PC-3 (cell line): Measurements from ENCODE around the gene NUP93. TPM values are rescaled to one million over a fixed set of nuclear protein-coding genes. Genes with fewer than 3 reads are reported as not detected.

Experiments used
- ATAC-seq: fragments of 200-7000 bp; cut with Tn5 transposase; 2 replicates; pipeline ENCODE4 v1.9.1; 2020; ENCODE audit warnings: mild to moderate bottlenecking, moderate library complexity
- BruUV-seq: library from RNA; stranded (reverse); fragments of 400-500 nt; replicated peaks from 2 replicates; lab custom pipeline; 2021; lab: Mats Ljungman, UMichigan
- CTCF ChIA-PET: fragments of 300-600 bp; sonication (Branson Sonifier 250); formaldehyde crosslinking; loops from one replicate; lab custom pipeline; 2022; ENCODE audit warnings: antibody characterized with exemption; lab: Charles Lee
- POLR2A ChIA-PET: fragments of 300-600 bp; sonication (Branson Sonifier 250); formaldehyde crosslinking; loops from one replicate; lab custom pipeline; 2022; ENCODE audit warnings: antibody characterized with exemption; ENCODE audit not compliant: unreplicated experiment; lab: Charles Lee
- DNase-seq: peaks from one replicate; pipeline ENCODE4 v3.0.0-alpha.2; 2015
- H2AFZ ChIP-seq: fragments of 300-600 bp; sonication (generic); 2 replicates; pipeline ENCODE4 v1.6.0; 2016; ENCODE audit warnings: antibody characterized with exemption, low read length
- H3F3A ChIP-seq: fragments of 300-600 bp; sonication (generic); one replicate; pipeline ENCODE4 v1.6.0; 2017; ENCODE audit warnings: antibody characterized with exemption, low read length, control low read depth, mild to moderate bottlenecking; ENCODE audit not compliant: unreplicated experiment
- H3K27ac ChIP-seq: fragments of 300-600 bp; sonication (generic); 2 replicates; pipeline ENCODE4 v1.5.1; 2016; ENCODE audit warnings: mild to moderate bottlenecking, low read length
- H3K27me3 ChIP-seq: fragments of 300-600 bp; sonication (generic); 2 replicates; pipeline ENCODE4 v1.6.1; 2016; ENCODE audit warnings: low read length, mixed read lengths
- H3K36me3 ChIP-seq: fragments of 300-600 bp; sonication (generic); 2 replicates; pipeline ENCODE4 v1.6.1; 2016; ENCODE audit warnings: low read depth, mixed run types, low read length, mixed read lengths
- H3K4me1 ChIP-seq: fragments of 300-600 bp; sonication (generic); 2 replicates; pipeline ENCODE4 v1.5.1; 2016; ENCODE audit warnings: low read length; ENCODE audit not compliant: insufficient read depth
- H3K4me2 ChIP-seq: fragments of 300-600 bp; sonication (generic); 2 replicates; pipeline ENCODE4 v1.6.0; 2016; ENCODE audit warnings: low read length
- H3K4me3 ChIP-seq: fragments of 300-600 bp; sonication (generic); 2 replicates; pipeline ENCODE4 v1.5.1; 2016; ENCODE audit warnings: mild to moderate bottlenecking, low read length, mixed read lengths
- H3K79me2 ChIP-seq: fragments of 300-600 bp; sonication (generic); 2 replicates; pipeline ENCODE4 v1.6.1; 2017; ENCODE audit warnings: low read length, mixed read lengths
- H3K9ac ChIP-seq: fragments of 300-600 bp; sonication (generic); 2 replicates; pipeline ENCODE4 v1.6.0; 2016; ENCODE audit warnings: mild to moderate bottlenecking, low read length
- H3K9me2 ChIP-seq: fragments of 300-600 bp; sonication (generic); replicated peaks from 2 replicates; pipeline ENCODE4 v1.6.1; 2016; ENCODE audit warnings: mixed run types, low read length, mixed read lengths
- H3K9me3 ChIP-seq: fragments of 300-600 bp; sonication (generic); 2 replicates; pipeline ENCODE4 v1.6.1; 2016; ENCODE audit warnings: low read length, mixed read lengths
- H4K20me1 ChIP-seq: fragments of 300-600 bp; sonication (generic); 2 replicates; pipeline ENCODE4 v1.6.1; 2016; ENCODE audit warnings: low read length, mixed read lengths
- EZH2 ChIP-seq: fragments of 300-600 bp; sonication (generic); IDR thresholded peaks from one replicate; pipeline ENCODE4 v1.6.1; 2017; ENCODE audit warnings: antibody characterized with exemption, mild to moderate bottlenecking, low read length; ENCODE audit not compliant: unreplicated experiment
- EZH2phosphoT487 ChIP-seq: fragments of 300-600 bp; sonication (generic); IDR thresholded peaks from 2 replicates; pipeline ENCODE4 v1.6.1; 2018; ENCODE audit warnings: mild to moderate bottlenecking, antibody characterized with exemption, low read length, borderline replicate concordance
- intact Hi-C: fragments of 100-400 bp; cut with micrococcal nuclease; formaldehyde crosslinking; loops from 2 replicates; pipeline ENCODE4 v1.9.0; 2023
- total RNA-seq: library from RNA; depleted of rRNA; stranded (reverse); fragments of >200 nt; gene quantifications from 2 replicates; pipeline ENCODE4 v1.2.3, GENCODE V29; 2014
- TF ChIP-seq, protein P1 (sequence below): fragments of 300-600 bp; sonication (generic); conservative IDR thresholded peaks from 2 replicates; pipeline ENCODE4 v1.5.1; 2017; ENCODE audit warnings: antibody characterized with exemption, low read depth, mild to moderate bottlenecking, low read length

The NUP93 gene
- total RNA-seq, 1 experiment from 2014 or later = 98.6 TPM

GRCh38 chr16:56817938-56818337 lies 88.0 kb downstream of the NUP93 start:
- Histone ChIP-seq H3K79me2 (no peaks in the 10 kb centered on the region; the same call in 1 of the 2 replicates), H3K36me3 (no peaks in the 10 kb centered on the region; the same call in 1 of the 2 replicates), H4K20me1 (no peaks in the 10 kb centered on the region), H3K27me3 (no peaks in the 10 kb centered on the region), H3K4me2 (no peak overlapping the region), H3K4me1 (peaks cover 6% of the 10 kb centered on the region), H3K9me2 (no peaks in the 10 kb centered on the region), H3F3A (no peaks in the 10 kb centered on the region), H3K4me3 (no peak overlapping the region), H2AFZ (no peak overlapping the region), H3K9me3 (no peaks in the 10 kb centered on the region), H3K9ac (no peak overlapping the region), H3K27ac (no peak overlapping the region)
- ChIA-PET CTCF (no interaction called here), POLR2A (interaction anchor here (0.6 kb wide), 1 partner anchor 12 kb away, joined by 3 read pairs; no protein-coding TSS in a partner anchor)
- intact Hi-C loops = no loop called here
- TF ChIP-seq, protein P1, sequence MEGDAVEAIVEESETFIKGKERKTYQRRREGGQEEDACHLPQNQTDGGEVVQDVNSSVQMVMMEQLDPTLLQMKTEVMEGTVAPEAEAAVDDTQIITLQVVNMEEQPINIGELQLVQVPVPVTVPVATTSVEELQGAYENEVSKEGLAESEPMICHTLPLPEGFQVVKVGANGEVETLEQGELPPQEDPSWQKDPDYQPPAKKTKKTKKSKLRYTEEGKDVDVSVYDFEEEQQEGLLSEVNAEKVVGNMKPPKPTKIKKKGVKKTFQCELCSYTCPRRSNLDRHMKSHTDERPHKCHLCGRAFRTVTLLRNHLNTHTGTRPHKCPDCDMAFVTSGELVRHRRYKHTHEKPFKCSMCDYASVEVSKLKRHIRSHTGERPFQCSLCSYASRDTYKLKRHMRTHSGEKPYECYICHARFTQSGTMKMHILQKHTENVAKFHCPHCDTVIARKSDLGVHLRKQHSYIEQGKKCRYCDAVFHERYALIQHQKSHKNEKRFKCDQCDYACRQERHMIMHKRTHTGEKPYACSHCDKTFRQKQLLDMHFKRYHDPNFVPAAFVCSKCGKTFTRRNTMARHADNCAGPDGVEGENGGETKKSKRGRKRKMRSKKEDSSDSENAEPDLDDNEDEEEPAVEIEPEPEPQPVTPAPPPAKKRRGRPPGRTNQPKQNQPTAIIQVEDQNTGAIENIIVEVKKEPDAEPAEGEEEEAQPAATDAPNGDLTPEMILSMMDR = no peak
- TF ChIP-seq EZH2 (no peak), EZH2phosphoT487 (no peak)
- ATAC-seq (no peak), DNase-seq (no peak)
- BruUV-seq = no TSS peak

GRCh38 chr16:56823081-56823733 lies 93.3 kb downstream of the NUP93 start:
- TF ChIP-seq, protein P1 = no peak
- TF ChIP-seq EZH2 = no peak
- TF ChIP-seq EZH2phosphoT487 = no peak
- intact Hi-C loops = no loop called here
- H3K36me3 ChIP-seq = peaks cover 11% of the 10 kb centered on the region; the same call in 1 of the 2 replicates
- CTCF ChIA-PET = no interaction called here
- no peak for ATAC-seq
- DNase-seq = no peak
- H3K9ac ChIP-seq = no peak overlapping the region
- H3K27me3 ChIP-seq = no peaks in the 10 kb centered on the region
- no peaks in the 10 kb centered on the region for H3K79me2 ChIP-seq
- POLR2A ChIA-PET = no interaction called here
- H3K4me2 ChIP-seq = no peak overlapping the region
- no TSS peak for BruUV-seq
- H4K20me1 ChIP-seq = no peaks in the 10 kb centered on the region
- H3K4me3 ChIP-seq = no peak overlapping the region
- no peaks in the 10 kb centered on the region for H3F3A ChIP-seq
- H3K9me3 ChIP-seq = no peaks in the 10 kb centered on the region
- H3K9me2 ChIP-seq = no peaks in the 10 kb centered on the region
- H3K27ac ChIP-seq = no peak overlapping the region
- H3K4me1 ChIP-seq = no peaks in the 10 kb centered on the region
- H2AFZ ChIP-seq = no peak overlapping the region

DNA sequence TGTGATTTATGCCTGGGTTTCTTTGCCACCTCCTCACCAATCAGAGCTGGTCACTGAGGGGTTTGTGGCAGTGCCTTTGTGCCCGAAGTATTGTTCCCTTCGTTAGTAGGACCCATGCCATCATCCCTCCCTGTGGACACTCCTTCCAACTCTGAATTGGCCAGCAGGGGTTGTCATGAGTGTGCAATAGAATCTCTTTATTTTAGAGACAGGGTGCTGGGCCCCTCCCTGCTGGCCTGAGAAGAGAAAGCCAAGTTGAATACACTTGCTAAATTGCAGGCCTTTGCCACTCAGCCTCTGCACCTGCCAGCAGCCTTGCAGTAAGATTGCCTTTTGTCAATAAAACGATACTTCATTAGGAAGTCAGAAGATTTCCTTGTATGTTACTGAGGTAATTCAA lies 94.4 kb downstream of the NUP93 start:
- BruUV-seq = no TSS peak
- H3K79me2 ChIP-seq = no peaks in the 10 kb centered on the region
- no peak overlapping the region for H3K9ac ChIP-seq
- no peak overlapping the region for H3K4me2 ChIP-seq
- H4K20me1 ChIP-seq = no peaks in the 10 kb centered on the region
- no peak overlapping the region for H3K27ac ChIP-seq
- H3K4me1 ChIP-seq = no peaks in the 10 kb centered on the region
- H3K27me3 ChIP-seq = no peaks in the 10 kb centered on the region
- ATAC-seq (peak; percentile 57), DNase-seq (no peak)
- H2AFZ ChIP-seq = no peak overlapping the region
- no peaks in the 10 kb centered on the region for H3K9me3 ChIP-seq
- H3K4me3 ChIP-seq = no peak overlapping the region
- peaks cover 16% of the 10 kb centered on the region; the same call in 1 of the 2 replicates for H3K36me3 ChIP-seq
- no peaks in the 10 kb centered on the region for H3K9me2 ChIP-seq
- H3F3A ChIP-seq = no peaks in the 10 kb centered on the region
- TF ChIP-seq EZH2 (no peak), EZH2phosphoT487 (no peak)
- TF ChIP-seq, protein P1 = no peak
- intact Hi-C loops = no loop called here
- POLR2A ChIA-PET = no interaction called here
- CTCF ChIA-PET = no interaction called here
